Loucy (cell line): ENCODE results near the gene BCAT1.

Experiments used
- CTCF ChIP-seq: fragments of 200-600 bp; sonication (generic); conservative IDR thresholded peaks from 2 replicates; pipeline ENCODE4 v1.5.1; 2014; ENCODE audit warnings: mild to moderate bottlenecking, antibody characterized with exemption, low read length
- EZH2phosphoT487 ChIP-seq: fragments of 200-600 bp; IDR thresholded peaks from 2 replicates; pipeline ENCODE4 v1.6.1; 2018; ENCODE audit warnings: antibody characterized with exemption, mild to moderate bottlenecking, moderate library complexity, borderline replicate concordance

DNA sequence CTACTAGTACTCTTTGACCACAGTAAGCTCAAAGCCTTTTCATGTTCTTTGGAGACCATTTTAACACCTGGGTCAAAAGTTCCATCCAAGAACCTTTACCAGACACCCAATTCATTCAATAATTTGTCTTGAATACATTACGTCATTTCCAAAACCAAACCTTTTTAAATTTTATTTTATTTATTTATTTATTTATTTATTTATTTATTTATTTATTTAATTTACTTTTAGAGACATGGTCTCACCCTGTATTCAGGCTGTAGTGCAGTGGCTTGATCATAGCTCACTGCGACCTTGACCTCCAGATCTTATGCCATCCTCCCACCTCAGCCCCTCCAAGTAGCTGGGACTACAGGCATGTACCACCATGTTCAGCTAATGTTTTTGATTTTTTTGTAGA lies 113.5 kb downstream of the BCAT1 start:
- TF ChIP-seq CTCF (no peak), EZH2phosphoT487 (no peak)
